GM06990 (cell line): ENCODE data around the gene VSIG1.

Experiments
- DNase-seq: peaks from one replicate; pipeline ENCODE4 v3.0.0-alpha.2; 2011; ENCODE audit not compliant: insufficient read length; ENCODE audit errors: extremely low read depth
- H3K27me3 ChIP-seq: replicated peaks from 2 replicates; pipeline ENCODE4 v1.6.0; 2011; ENCODE audit warnings: low read length; ENCODE audit not compliant: control insufficient read depth, insufficient read depth
- H3K36me3 ChIP-seq: 2 replicates; pipeline ENCODE4 v1.5.1; 2011; ENCODE audit warnings: low read length; ENCODE audit not compliant: control insufficient read depth, insufficient read depth
- H3K4me3 ChIP-seq: replicated peaks from 2 replicates; pipeline ENCODE4 v1.5.1; 2011; ENCODE audit warnings: low read depth, mild to moderate bottlenecking, control low read depth, low read length
- TF ChIP-seq, protein P1 (sequence below): IDR thresholded peaks from 2 replicates; pipeline ENCODE4 v1.5.1; 2011; ENCODE audit warnings: low read length, control low read depth, mild to moderate bottlenecking, inconsistent platforms; ENCODE audit not compliant: insufficient read depth, poor library complexity, severe bottlenecking

VSIG1 gene

DNA sequence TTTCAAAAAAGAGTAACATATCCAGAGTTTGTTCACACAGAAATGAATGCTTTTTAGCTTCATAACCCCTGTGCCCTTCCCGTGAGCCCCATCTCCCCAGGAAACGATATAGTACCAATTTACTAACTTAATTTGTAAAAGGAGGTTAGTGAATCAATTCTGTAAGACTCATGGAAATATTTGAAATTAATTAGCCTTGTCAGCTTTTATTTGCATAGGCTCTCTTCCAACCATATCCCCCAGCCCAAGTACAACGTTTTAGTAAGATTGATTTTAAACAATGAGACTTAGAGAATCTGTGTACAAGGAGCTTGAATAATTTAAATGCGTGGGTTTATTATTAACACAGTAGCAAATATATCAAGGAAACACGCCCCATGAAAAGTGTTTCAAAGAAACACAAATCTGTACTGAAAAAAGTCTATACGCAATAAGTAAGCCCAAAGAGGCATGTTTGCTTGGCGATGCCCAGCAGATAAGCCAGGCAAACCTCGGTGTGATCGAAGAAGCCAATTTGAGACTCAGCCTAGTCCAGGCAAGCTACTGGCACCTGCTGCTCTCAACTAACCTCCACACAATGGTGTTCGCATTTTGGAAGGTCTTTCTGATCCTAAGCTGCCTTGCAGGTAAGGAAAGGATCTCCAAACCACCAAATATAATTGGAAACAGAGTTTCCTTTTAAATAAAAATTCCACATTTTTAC, at the start of gene VSIG1:
VSIG1 (plus strand) TSS at position 512 of the 703 bp plus-strand sequence; CDS start at position 578, 66 bp downstream.
- Histone ChIP-seq H3K4me3 (no peak within 1 kb of the TSS), H3K27me3 (no peaks in the 10 kb centered on the region), H3K36me3 (no peaks in the 10 kb centered on the region)
- TF ChIP-seq, protein P1, sequence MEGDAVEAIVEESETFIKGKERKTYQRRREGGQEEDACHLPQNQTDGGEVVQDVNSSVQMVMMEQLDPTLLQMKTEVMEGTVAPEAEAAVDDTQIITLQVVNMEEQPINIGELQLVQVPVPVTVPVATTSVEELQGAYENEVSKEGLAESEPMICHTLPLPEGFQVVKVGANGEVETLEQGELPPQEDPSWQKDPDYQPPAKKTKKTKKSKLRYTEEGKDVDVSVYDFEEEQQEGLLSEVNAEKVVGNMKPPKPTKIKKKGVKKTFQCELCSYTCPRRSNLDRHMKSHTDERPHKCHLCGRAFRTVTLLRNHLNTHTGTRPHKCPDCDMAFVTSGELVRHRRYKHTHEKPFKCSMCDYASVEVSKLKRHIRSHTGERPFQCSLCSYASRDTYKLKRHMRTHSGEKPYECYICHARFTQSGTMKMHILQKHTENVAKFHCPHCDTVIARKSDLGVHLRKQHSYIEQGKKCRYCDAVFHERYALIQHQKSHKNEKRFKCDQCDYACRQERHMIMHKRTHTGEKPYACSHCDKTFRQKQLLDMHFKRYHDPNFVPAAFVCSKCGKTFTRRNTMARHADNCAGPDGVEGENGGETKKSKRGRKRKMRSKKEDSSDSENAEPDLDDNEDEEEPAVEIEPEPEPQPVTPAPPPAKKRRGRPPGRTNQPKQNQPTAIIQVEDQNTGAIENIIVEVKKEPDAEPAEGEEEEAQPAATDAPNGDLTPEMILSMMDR = no peak
- no peak for DNase-seq

DNA sequence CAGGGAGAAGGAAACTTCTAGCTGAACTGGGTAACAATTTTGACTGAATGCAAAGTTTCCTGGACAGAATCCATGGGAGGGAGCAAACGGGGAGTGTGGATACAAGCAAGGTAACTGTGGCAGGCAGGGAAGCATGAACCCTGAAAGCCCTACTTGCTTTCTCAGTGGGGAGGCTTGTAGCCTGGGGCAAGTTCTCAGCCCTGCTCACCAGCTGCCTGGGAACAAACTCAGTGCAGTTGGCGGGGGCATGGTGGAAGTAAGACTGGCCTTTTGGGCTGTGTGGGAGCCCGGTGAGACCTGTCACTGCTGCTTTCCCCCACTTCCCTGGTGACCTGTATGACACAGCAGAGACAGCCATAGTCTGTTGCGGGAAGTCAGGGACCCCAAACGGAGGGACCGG, 48.7 kb upstream of the VSIG1 start:
- Histone ChIP-seq H3K27me3 (no peaks in the 10 kb centered on the region), H3K36me3 (no peaks in the 10 kb centered on the region), H3K4me3 (no peak overlapping the region)
- TF ChIP-seq, protein P1 = no peak
- no peak for DNase-seq

DNA sequence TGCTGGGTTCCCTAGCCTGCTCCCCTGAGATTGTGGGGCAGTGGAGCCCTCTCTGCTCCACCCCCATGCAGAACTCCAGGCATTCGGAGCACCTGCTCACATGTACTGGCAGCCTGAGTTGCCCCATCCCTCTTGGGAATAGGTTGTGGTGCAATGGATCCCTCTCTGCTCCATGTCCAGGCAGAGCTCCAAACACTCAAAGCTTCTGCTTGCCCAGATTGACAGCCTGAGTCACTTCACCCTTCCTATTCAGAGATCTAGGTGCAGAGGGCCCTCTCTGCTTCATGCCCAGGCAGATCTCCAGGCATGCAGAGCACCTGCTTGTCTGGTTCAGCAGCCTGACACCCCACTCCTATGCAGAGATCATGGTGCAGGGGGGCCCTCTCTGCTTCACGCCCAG, 44.1 kb upstream of the VSIG1 start:
- H3K4me3 ChIP-seq = no peak overlapping the region
- TF ChIP-seq, protein P1 = no peak
- DNase-seq = no peak
- no peaks in the 10 kb centered on the region for H3K27me3 ChIP-seq
- no peaks in the 10 kb centered on the region for H3K36me3 ChIP-seq

DNA sequence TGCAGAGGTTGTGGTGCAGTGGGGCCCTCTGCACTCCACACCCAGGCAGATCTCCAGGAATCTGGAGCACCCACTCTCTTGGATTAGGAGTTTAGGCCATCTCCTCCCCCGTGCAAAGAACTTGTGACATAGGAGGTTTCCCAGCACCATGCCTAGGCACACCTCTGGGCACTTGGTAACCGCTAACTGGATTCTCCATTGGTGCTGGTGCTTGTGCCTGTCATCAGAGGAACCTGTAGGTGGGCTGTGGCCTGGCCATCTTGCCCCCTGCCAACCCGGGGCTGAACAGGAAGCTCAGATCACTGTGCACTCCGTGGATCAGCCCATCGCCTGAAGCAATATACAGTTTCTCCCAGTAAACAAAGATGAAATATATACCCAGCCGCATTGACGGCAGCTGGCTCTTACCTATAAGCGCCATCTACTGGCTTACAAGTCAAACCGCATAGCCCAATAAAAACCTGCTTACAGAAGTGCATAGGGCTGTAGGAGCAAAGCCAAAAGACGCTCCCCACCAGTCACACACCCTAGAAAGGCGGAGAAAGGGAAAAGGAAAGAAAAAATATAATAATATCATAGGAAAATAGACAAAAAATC, 43.5 kb upstream of the VSIG1 start:
- DNase-seq = no peak
- TF ChIP-seq, protein P1 = peak; percentile 83
- Histone ChIP-seq H3K4me3 (no peak overlapping the region), H3K27me3 (no peaks in the 10 kb centered on the region), H3K36me3 (no peaks in the 10 kb centered on the region)

DNA sequence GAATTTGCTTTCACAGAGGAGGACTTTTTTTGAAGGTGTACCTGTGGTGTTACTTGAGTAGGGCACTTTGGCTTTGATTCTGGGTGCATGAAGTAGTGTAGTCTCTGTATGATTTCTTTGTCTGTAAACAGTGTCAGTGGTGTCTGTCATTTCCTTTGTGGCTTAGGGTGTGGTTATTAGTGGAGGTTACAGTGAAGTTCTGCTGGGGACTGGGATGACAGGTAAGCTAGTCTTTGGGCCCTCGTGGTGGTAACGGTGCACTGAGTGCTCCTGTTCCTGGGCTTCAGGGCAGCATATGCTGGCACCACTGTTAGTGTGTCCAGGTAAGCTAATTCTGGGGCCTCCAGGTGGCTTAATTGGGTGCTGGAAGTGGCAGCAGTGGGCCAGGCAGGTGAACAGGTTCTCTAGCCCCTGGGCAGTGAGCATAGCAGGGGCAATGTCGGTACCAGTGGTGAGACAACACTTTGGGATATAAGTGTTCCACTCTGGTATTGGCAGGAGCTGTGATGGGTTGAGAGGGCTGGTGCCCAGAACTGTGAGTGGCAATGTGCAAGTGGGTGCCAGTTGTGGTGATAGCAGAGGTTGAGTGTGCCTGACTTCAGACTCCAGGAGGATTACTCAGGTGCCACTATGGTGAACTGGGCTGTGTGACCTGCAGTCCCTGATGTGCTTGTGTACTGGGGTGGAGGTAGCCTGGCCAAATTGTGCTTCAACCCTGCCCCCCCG, 26.0 kb upstream of the VSIG1 start:
- H3K36me3 ChIP-seq = no peaks in the 10 kb centered on the region
- no peak for DNase-seq
- no peaks in the 10 kb centered on the region for H3K27me3 ChIP-seq
- no peak overlapping the region for H3K4me3 ChIP-seq
- TF ChIP-seq, protein P1 = no peak
